Left ventricle myocardium superior (tissue), 1 donor: Measurements from ENCODE around the gene RBSN. TPM values are rescaled to one million over a fixed set of nuclear protein-coding genes. Genes with fewer than 3 reads are reported as not detected.
A peak's percentile ranks its signal among the peaks of the same experiment; 100 is the strongest.
"Not testable (repeated sequence)": the region's sequence is repeated elsewhere in the genome, so short reads cannot be mapped to it uniquely, and the experiment has no call there.

Experiments
- ATAC-seq: fragments of 200-7000 bp; cut with Tn5 transposase; one replicate; pipeline ENCODE4 v1.9.1; 2020; ENCODE audit warnings: mild to moderate bottlenecking, moderate library complexity
- DNase-seq: peaks from one replicate; pipeline ENCODE4 v3.0.0-alpha.2; 2020
- intact Hi-C: fragments of 100-400 bp; cut with micrococcal nuclease; formaldehyde crosslinking; loops from one replicate; pipeline ENCODE4 v1.11.0; 2022
- long read RNA-seq: library from polyadenylated mRNA; unstranded; transcript quantifications from one replicate; pipeline ENCODE4 v2.0.0, GENCODE V29; 2021
- total RNA-seq: library from RNA; stranded (reverse); fragmentation: NEBNext Ultra II Directional; extraction: Animal tissue kit (Norgen Biotek cat#: 25700); gene quantifications from one replicate; pipeline ENCODE4 v1.2.1, GENCODE V29; 2021
- donor health status: DM: no; HTN: yes; CAD: no; lungs with severe emphysema.

Gene RBSN
- 17.8 TPM for total RNA-seq
- long read RNA-seq, full-length matches to known transcripts, result 1 of 21 reads
- long read RNA-seq, partial matches to known transcripts, result 7 of 21 reads
- long read RNA-seq, other reads (novel, unspliced or antisense), result 13 of 21 reads

DNA sequence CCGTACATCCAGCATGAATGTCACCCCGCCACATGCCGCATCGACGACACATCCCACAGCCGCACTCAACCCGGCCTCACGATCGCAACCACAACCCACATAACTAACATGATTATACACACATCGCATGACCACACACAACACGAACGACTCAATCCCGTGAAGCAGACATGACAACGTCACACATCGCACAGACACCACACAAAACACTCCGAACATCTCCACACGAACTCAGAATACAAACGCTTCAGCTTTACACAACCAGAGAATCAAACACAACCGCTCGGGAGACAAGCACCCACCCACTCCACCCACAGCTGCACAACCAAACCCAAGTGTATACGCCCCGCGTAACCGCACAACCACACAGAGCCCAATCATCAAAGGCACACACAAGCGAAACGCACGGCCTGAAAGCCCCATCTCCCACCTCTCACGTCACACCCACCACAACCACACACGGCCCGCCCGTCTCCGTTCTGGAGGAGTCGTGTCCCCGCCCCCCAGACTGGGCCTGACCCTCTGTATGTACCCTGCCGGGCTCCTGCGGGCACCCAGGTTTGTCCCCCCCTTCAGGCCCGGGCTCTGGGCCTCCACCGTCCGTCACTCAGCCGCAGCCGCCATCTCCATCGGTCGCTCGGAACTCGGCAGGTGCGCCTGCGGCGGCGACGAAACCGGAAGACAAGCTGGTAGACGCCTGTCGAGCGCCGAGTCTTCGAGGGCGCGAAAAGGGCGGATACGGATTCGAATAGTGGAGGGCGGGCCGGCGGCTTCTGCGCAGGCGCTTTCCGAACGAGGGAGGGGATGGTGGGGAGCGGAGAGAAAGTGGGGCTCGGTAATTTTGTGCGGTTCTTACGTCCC is at the start of gene RBSN:
Gene RBSN, minus strand, starts transcription at position 646 of the 861 bp plus-strand sequence. CDS start 3,028 bp downstream, outside the sequence.
- peak; percentile 98 for DNase-seq
- intact Hi-C loops, result no loop called here
- peak; percentile 72 for ATAC-seq

DNA sequence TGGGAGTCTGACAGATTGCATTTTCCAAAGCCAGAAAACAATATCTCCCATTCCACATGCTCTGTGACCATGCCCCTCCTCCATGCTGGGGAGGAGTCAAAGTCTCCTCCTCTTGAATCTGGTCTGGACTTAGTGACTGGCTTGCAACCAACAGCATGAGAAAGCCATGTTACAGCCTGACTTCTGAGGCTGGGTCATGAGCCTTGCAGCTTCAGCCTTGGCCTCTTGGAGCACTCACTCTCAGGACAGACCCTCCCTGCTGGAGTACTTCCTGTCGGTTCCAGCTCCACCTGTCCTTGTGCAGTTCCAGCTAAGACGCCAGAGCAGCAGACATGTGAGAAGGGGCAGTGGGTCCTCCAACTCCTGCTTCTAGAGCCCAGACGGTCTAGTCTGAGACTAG is 49.7 kb upstream of the RBSN start:
- intact Hi-C loops, result no loop called here
- DNase-seq, result no peak
- no peak for ATAC-seq

DNA sequence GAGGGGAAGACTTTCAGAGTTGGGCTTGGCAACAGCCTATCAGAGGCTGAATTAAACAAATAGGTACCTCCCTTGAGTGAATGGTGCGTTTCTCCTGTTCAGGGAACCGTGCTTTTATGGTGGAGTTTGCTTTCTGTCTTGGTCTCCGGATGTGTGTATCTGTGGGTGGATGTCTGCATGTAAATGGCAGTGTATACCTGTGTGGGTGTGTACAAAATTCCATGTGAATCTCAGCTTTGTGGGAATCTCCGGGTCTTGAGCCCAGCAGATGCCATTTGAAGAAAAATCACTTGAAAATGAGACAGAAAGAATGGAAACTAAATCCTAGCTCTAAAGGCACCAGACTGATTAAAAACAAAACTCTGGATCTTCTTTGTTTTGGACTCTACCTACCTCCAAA is 37.9 kb upstream of the RBSN start:
- ATAC-seq, DNase-seq, intact Hi-C loops: not testable (repeated sequence)

DNA sequence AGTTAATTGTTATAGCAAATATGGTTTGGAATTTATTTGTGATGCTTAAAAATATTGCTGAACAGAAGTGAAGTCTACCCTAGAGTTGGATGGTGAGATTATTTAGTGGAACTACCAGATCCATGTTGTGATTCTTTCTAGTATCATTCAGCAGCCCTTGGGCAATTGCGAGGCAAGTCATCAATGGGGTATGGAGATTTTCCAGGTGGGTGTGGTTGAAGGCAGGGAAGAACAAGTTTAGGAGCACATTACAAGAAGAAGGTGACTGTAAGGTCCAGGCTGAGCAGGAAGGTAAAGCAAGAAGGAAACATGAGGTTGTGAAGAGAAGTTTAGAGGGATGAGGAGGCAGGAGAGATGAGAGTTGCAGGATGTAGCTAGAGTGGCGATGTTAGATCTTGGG is 36.0 kb upstream of the RBSN start:
- DNase-seq, ATAC-seq, intact Hi-C loops: not testable (repeated sequence)

DNA sequence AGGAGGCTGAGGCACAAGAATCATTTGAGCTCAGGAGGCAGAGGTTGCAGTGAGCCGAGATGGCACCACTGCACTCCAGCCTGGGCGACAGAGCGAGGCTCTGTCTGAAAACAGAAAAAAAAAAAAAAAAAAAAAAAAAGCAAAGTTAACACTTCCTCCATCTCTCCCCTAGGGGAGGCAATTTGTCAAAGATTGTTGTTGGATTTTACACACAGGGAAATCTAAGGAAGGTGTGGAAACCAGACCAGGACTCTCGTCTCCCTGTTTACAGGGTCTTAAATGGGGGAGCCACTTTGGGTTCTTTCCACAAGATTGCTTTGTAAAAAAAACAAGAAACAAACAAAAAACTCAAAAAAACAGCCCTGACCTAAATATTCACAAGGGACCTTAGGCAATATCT is 29.5 kb upstream of the RBSN start:
- DNase-seq, intact Hi-C loops, ATAC-seq: not testable (repeated sequence)

DNA sequence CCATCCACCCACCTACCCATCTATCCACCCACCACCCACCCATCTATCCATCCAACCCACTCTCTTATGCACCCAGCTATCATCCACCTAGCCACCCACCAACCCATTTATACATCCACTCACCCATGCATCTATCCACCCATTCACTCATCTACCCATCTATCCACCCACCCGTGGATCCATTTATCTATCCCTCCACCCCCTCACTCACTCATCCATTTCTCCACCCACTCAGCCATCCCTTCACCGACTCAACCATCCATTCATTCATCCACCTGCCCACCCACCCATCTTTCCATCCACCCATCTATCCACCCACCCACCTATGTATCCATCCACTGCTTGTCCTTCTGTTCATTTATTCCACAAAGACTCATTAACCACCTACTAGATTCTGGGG is 28.0 kb upstream of the RBSN start:
- ATAC-seq, intact Hi-C loops, DNase-seq: not testable (repeated sequence)

DNA sequence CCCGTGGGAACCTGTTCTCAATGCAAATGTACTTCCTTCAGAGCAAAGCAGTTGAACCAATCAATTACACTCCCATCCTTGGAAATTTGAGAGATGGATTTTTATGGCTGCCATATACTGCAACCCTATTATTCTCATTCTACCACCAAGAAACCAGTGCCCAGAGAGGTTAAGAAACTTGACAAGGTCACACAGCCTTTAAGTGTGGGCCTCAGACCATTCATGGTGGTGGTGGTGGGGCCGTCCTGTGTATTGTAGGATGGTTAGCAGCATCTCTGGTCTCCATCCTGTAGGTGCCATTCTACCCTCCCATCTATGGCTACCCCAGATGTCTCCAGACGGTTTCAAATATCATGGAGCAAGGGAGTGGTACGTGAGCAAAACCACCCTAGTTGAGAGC is 23.4 kb upstream of the RBSN start:
- intact Hi-C loops, result no loop called here
- ATAC-seq (no peak), DNase-seq (no peak)

DNA sequence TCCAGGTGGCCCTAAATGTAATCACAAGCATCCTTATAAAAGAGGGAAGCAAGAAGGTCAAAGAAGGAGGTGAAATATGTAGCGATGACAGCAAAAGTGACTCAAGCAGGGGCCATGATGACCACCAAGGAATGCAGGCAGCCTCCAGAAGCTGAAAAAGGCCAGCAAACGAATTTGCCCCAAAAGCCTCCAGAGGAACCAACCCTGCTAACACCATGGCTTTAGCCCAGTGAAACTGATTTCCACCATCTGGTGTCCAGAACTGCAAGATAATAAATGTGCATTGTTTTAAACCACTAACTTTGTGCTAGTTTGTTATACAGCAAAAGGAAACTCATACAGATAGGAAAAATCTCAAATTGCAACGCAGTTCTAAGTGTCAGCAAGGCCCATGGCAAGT is 23.0 kb upstream of the RBSN start:
- ATAC-seq (no peak), DNase-seq (no peak)
- intact Hi-C loops, result no loop called here

DNA sequence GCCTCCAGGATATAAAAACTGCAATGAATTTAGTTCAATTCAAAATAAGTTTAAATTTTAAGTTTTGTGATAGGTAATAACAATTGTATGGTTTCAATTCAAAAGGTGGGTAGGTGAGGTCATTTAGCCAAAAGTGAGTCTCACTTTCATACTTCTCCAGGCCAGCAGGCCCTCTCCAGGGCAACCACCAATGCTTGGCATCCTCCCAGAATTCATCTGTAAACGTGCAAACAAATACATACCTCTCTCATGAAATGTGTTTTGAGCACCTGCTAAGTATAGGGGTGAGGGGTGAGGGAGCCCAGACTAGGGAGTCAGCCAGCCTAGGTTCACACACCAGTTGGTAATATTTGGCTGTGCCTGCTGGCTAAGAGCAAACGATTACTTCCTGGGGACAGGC is 22.0 kb upstream of the RBSN start:
- intact Hi-C loops, result no loop called here
- ATAC-seq (no peak), DNase-seq (no peak)

DNA sequence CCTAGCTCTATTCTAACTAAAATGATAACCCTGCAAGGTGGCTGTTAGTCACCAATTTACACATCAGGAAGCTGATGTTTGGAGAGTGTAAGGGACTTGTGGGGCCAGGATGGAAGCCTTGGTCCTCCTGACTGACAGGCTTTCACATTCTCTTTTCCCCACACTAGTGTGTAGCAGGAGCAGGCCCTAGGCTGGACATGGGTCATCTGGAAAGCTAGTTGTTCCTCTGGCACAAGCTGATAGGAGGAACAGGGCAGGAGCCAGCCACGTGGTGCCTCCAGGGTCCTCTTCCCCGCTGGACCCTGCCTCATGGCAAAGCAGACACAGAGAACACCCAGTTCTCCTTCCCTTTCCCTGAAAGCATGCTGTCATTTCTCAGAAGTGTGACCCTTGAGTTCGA is 18.1 kb upstream of the RBSN start:
- intact Hi-C loops, result no loop called here
- DNase-seq, result no peak

DNA sequence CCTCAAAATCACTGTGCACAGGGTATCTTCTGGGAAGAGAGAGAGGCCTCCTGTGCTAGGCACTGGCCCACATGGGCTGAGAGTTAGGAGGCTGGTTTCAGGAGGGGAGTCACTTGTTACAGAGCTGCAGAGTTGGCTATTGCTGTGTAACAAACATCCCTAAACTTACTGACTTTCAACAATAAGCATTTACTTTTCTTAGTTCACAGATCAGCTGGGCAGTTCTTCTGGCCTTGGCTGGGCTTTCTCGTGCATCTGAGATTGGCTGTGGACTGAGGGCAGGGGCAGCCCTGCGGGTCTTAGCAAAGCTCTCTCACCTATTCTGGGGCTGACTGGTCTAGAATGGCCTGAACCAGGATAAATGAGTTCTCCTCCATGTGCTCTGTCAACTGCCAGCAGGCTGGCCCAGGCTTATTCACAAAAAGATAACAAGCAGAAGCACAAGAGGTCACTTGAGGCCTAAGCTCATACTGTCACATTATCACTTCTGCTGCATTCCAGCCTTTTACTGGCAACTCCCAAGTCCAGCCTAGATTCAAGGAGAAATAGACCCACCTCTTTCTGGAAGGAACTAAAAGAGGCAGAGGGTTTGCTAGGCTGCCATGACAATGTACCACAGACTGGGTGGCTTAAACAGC is 17.2 kb upstream of the RBSN start:
- intact Hi-C loops, result no loop called here
- ATAC-seq (peak; percentile 83), DNase-seq (peak; percentile 35)

More for the DNA sequence above, 18.1 kb upstream of the RBSN start:
- ATAC-seq, result no peak

DNA sequence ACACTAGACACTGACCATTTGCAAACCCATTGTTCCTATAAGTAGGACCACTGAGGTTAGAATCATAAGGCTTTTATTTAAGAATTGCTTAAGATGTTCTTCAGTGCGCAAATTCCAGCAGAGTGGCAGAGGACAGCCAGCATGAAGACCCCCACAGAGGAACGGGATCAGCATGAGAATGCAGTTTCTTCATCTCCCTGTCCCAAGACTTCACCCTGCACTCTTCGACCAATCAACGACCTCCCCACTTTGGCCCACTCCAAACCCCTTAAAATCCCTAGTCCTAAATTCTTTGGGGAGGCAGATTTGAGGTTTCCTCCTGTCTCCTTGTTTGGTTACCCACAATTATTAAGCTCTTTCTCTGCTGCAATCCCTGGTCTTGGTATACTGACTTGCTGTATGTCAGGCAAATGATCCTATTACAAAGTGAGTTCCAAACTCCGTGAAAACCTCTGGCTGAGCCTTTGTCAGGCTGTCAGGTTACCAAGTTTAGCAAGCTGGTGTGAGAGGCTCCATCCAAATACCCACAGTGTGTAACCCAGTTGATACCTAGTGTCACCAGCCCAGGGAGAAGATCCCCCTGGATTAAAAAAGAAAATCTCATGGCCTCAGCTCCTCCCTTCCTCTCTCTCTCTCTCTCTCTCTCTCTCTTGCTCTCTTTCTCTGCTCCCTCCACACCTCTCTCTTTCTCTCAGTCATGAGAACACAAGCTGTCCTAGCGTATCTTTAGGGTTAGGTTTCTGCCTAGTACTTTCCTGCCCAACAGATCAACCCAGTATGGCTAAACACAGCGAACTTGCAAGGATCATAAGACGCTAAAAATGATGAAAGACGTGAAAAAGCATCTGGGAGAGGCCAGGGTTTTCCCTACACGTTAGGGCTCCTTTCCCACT is 15.8 kb upstream of the RBSN start:
- ATAC-seq (no peak), DNase-seq (no peak)
- intact Hi-C loops, result no loop called here

DNA sequence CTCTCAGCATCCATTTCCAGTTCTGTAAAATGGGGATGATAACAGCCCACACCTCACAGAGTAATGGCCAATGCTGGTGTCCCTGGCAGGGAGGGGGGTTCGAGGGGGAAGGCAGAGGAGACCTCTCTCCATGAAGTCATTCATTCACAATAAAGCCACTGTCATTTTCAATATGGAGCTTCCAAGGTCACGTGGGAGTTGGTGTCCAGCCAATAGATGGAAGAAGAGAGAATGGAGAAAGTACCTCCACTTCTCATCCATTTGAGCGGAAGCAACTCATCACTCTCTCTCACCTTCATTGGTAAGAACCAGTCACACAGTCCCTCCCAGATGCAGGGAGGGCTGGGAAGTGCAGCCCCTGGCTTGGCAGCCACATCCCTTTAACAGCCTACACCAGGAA is 14.9 kb upstream of the RBSN start:
- ATAC-seq (no peak), DNase-seq (no peak)
- intact Hi-C loops, result no loop called here

DNA sequence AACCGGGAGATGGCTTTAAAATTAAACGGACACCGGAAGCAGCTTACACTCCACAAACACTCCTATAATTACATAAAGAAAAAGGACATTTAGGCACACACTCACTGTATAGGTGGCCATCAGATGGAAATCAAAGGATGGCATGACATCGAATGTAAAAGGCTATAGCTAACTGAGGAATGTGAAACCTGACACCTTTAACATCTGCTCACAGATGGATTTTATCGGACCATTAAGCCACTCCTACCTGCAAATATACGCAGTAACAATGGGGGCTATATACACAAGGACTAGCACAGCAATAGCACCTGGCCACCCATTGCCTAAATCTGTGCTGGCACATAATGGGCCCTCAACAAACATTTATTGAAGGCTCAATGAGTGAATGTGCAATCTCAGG is 14.5 kb upstream of the RBSN start:
- DNase-seq (no peak), ATAC-seq (no peak)
- intact Hi-C loops, result no loop called here

DNA sequence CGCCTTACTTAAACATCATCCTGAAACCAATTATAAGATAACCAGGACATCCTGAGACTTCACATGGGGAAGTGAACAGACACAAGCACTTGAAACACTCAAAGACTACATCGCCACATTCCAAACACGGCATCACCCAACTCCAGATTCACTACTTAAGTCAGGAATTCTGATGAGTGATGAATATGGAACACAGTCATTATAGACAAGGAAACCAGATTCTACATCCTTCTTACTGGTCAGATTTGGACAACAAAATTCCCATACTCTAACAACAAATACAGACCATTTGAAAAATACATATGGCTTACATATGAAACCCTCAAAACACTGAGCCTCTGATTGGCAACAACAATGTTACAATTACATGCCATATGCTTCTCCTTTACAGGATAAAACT is 13.1 kb upstream of the RBSN start:
- intact Hi-C loops, result no loop called here
- DNase-seq, result no peak
- ATAC-seq, result no peak

DNA sequence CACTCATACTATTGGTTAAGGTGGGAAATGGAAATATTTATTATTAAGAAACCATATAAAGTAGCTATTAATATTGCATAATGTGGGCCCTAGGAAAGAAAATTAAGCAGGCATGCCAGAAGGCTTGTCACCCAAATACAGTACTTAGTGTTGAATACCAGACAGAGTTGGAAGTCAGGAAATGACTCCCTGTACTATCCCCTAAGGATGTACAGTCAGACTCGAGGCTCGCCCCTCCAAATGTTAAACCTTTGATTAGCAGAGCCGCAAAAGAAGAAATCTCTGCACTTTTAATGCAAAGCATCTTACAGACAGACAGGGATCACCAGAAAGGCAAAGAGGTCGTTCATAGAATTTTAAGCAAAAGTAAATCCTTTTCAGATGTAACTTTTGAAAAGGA is 11.3 kb upstream of the RBSN start:
- intact Hi-C loops, result no loop called here
- DNase-seq (no peak), ATAC-seq (no peak)

DNA sequence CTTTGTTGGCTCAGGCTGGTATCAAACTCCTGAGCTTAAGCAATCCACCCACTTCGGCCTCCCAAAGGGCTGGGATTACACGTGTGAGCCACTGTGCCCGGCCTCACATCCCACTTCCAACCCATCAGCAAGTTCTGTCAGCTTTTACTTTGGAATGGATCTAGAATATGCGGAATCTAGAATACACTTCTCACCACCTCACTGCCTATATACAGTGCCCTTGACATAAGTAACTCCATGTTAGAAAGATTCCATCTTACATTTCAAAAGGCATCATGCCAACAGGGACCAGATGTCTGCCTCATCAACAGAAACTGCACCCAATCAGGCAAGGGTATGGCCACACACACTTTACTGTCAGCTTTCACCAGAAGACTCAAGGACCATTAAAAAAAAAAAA is 9.9 kb upstream of the RBSN start:
- ATAC-seq (no peak), DNase-seq (no peak)
- intact Hi-C loops, result no loop called here

DNA sequence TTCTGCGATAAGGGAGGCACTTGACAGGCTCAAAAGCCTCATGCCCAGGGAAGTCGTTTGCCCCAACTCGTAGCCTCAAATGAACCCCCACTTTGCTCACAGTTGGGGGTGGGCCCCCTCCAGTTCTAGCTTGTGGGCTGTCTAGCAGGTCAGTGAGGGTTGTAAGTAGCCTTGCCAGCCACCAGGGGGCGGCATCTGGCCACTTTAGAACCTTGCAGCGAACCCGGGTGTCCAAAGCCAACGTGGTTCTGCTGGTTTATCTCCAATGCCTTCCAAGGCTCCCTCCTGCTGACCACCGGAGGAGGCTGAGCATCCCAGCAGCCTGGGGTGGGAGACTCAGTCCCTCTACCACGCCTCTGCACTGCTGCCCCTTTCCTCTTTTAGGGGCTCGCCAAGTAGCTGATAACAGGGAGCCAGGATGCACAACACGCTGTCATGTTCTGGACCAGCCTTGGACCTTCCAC is 9.2 kb upstream of the RBSN start:
- DNase-seq, result peak; percentile 72
- intact Hi-C loops, result no loop called here
- ATAC-seq, result peak; percentile 73
